Measurements from ENCODE around the gene TCF12. TPM values are rescaled to one million over a fixed set of nuclear protein-coding genes. Genes with fewer than 3 reads are reported as not detected.

TCF12 gene
- total and polyA plus RNA-seq, 5 donors from 2014 or later: 45.7 to 83.7 (median 68.2) TPM

DNA sequence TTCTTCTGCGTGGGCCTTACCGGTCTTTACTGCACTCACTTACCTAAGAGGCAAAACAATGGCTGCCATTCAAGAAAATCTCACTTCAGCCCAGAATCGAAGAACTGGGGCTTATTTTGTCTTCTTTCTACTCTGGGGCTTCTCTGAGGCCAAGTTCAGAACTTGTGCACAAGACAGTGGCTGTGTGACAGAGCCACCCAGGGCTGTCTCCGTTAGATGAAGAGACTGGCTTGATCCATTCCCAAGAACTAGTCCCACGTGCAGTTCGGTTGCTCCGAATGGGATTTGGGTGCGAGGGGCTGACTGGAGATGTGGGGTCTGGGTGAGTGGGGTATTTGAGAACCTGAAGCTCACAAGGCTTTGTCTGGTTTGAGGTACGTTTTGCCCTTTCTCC is 795 bp upstream of the TCF12 start:
- Mint-ChIP-seq H3K27me3 (peaks cover 5% of the 10 kb centered on the region), H3K9me3 (no peaks in the 10 kb centered on the region), H3K36me3 (peaks cover 6% of the 10 kb centered on the region), H3K4me1 (peaks cover 26 to 60% (median 41%) of the 10 kb centered on the region in 4 donors), H3K27ac (peak overlapping the region; percentile 81 to 92 (median 89)), H3K4me3 (peak overlapping the region; percentile 89 to 96 (median 94))
- peak in 1 of 3 donors; percentile 45 for DNase-seq
- peak overlapping the region; percentile 79 for H3K27ac ChIP-seq (ENCODE audit: insufficient read depth, low read length, poor library complexity, severe bottlenecking)
- H3K4me1 ChIP-seq (ENCODE audit: control insufficient read depth, insufficient read depth, low read length, poor library complexity, severe bottlenecking): peaks cover 34% of the 10 kb centered on the region
- peak overlapping the region; percentile 87 for H3K4me3 ChIP-seq (ENCODE audit: low read depth, low read length)
- H3K27me3 ChIP-seq (ENCODE audit: control insufficient read depth, insufficient read depth, low read length): no peaks in the 10 kb centered on the region
- no peaks in the 10 kb centered on the region for H3K36me3 ChIP-seq (ENCODE audit: control insufficient read depth, insufficient read depth, low read length)
- ATAC-seq (ENCODE audit: low read depth in 2 of 2): no peak
- H3K9me3 ChIP-seq (ENCODE audit: control insufficient read depth in 2 of 2, low read length in 2 of 2): no peaks in the 10 kb centered on the region

- no peaks in the 10 kb centered on the region for H3K36me3 ChIP-seq (ENCODE audit: control insufficient read depth, insufficient read depth, low read length)
- peak overlapping the region; percentile 79 for H3K27ac ChIP-seq (ENCODE audit: insufficient read depth, low read length, poor library complexity, severe bottlenecking)
- peaks cover 5% of the 10 kb centered on the region for H3K27me3 Mint-ChIP-seq
- H3K36me3 Mint-ChIP-seq: peaks cover 6% of the 10 kb centered on the region
- ATAC-seq (ENCODE audit: low read depth in 2 of 2) (peak; percentile 30 to 33), DNase-seq (peak; percentile 44 to 68 (median 56))
- H3K27me3 ChIP-seq (ENCODE audit: control insufficient read depth, insufficient read depth, low read length): no peaks in the 10 kb centered on the region
- peak overlapping the region; percentile 91 to 96 (median 92) for H3K4me3 Mint-ChIP-seq
- H3K9me3 ChIP-seq (ENCODE audit: control insufficient read depth in 2 of 2, low read length in 2 of 2): no peaks in the 10 kb centered on the region
- H3K27ac Mint-ChIP-seq: no peak overlapping the region
- H3K4me1 ChIP-seq (ENCODE audit: control insufficient read depth, insufficient read depth, low read length, poor library complexity, severe bottlenecking): peaks cover 45% of the 10 kb centered on the region
- H3K9me3 Mint-ChIP-seq: no peaks in the 10 kb centered on the region
- H3K4me1 Mint-ChIP-seq: peaks cover 37 to 66% (median 54%) of the 10 kb centered on the region in 4 donors
- H3K4me3 ChIP-seq (ENCODE audit: low read depth, low read length): peak overlapping the region; percentile 23
Measured at GRCh38 chr15:56919031-56919608, 676 bp downstream of the TCF12 start.

DNA sequence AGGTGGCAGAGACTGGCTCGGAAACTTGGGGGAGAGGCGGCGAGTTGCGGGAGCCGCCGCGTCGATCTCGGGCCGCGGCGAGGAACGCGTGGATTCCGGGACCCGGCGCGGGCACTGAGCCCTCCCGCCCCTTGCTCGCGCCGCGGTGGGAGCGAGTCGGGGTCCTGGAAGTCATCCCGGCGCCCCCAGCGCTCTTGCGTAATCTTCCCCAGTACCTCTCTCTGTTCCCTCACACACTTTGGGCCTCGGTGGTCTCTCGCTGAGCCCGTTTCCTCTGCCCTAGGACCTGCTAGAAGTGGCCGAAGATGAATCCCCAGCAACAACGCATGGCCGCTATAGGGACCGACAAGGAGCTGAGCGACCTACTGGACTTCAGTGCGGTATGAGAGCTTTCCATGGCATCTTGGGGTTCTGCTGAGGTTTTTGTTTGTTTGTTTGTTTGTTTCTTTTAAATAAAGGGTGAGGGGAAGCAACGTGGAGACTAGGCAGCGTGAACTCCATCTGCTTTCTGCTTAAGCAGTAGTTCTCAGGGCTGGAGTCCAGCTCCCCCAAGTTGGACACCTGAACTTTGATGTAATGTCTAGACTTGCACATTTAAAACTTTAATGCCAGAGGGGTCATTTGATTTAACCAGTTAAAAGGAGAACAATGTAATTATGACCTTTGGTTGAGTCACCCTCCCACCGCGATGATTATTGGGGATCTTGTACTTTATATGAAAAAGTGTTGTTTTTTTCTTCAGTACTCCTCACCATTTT is 1.3 kb downstream of the TCF12 start:
- no peaks in the 10 kb centered on the region for H3K9me3 Mint-ChIP-seq
- DNase-seq: peak in 2 of 3 donors; percentile 14 to 44
- H3K9me3 ChIP-seq (ENCODE audit: control insufficient read depth in 2 of 2, low read length in 2 of 2): no peaks in the 10 kb centered on the region
- peak overlapping the region; percentile 92 for H3K4me3 ChIP-seq (ENCODE audit: low read depth, low read length)
- H3K27me3 Mint-ChIP-seq: peaks cover 5% of the 10 kb centered on the region
- peak overlapping the region; percentile 79 for H3K27ac ChIP-seq (ENCODE audit: insufficient read depth, low read length, poor library complexity, severe bottlenecking)
- no peak for ATAC-seq (ENCODE audit: low read depth in 2 of 2)
- H3K27me3 ChIP-seq (ENCODE audit: control insufficient read depth, insufficient read depth, low read length): no peaks in the 10 kb centered on the region
- peaks cover 42 to 67% (median 57%) of the 10 kb centered on the region in 4 donors for H3K4me1 Mint-ChIP-seq
- H3K4me1 ChIP-seq (ENCODE audit: control insufficient read depth, insufficient read depth, low read length, poor library complexity, severe bottlenecking): peaks cover 46% of the 10 kb centered on the region
- peaks cover 5% of the 10 kb centered on the region for H3K36me3 ChIP-seq (ENCODE audit: control insufficient read depth, insufficient read depth, low read length)
- peaks cover 12% of the 10 kb centered on the region for H3K36me3 Mint-ChIP-seq
- H3K4me3 Mint-ChIP-seq: peak overlapping the region; percentile 91 to 97 (median 94)
- peak overlapping the region; percentile 5 to 95 (median 90) for H3K27ac Mint-ChIP-seq

GRCh38 chr15:56920367-56920627 is 1.9 kb downstream of the TCF12 start:
- Mint-ChIP-seq H3K9me3 (no peaks in the 10 kb centered on the region), H3K4me3 (peak overlapping the region; percentile 91 to 97 (median 94)), H3K4me1 (peaks cover 42 to 70% (median 58%) of the 10 kb centered on the region in 4 donors), H3K27ac (peak overlapping the region; percentile 5 to 95 (median 90)), H3K36me3 (peaks cover 12% of the 10 kb centered on the region), H3K27me3 (peaks cover 5% of the 10 kb centered on the region)
- ATAC-seq (ENCODE audit: low read depth in 2 of 2): no peak
- Histone ChIP-seq H3K9me3 (ENCODE audit: control insufficient read depth in 2 of 2, low read length in 2 of 2) (no peaks in the 10 kb centered on the region), H3K36me3 (ENCODE audit: control insufficient read depth, insufficient read depth, low read length) (peaks cover 5% of the 10 kb centered on the region), H3K27me3 (ENCODE audit: control insufficient read depth, insufficient read depth, low read length) (no peaks in the 10 kb centered on the region), H3K4me1 (ENCODE audit: control insufficient read depth, insufficient read depth, low read length, poor library complexity, severe bottlenecking) (peaks cover 46% of the 10 kb centered on the region), H3K27ac (ENCODE audit: insufficient read depth, low read length, poor library complexity, severe bottlenecking) (no peak overlapping the region), H3K4me3 (ENCODE audit: low read depth, low read length) (peak overlapping the region; percentile 92)
- DNase-seq: no peak

GRCh38 chr15:56923174-56923591 is 4.7 kb downstream of the TCF12 start:
- Mint-ChIP-seq H3K9me3 (no peaks in the 10 kb centered on the region), H3K36me3 (peaks cover 20% of the 10 kb centered on the region), H3K4me1 (peaks cover 51 to 70% (median 64%) of the 10 kb centered on the region in 4 donors), H3K4me3 (peak overlapping the region; percentile 9 to 61 (median 42)), H3K27ac (peak overlapping the region in 1 of 3 donors; percentile 77), H3K27me3 (peaks cover 5% of the 10 kb centered on the region)
- Histone ChIP-seq H3K27me3 (ENCODE audit: control insufficient read depth, insufficient read depth, low read length) (no peaks in the 10 kb centered on the region), H3K27ac (ENCODE audit: insufficient read depth, low read length, poor library complexity, severe bottlenecking) (no peak overlapping the region), H3K36me3 (ENCODE audit: control insufficient read depth, insufficient read depth, low read length) (peaks cover 7% of the 10 kb centered on the region), H3K9me3 (ENCODE audit: control insufficient read depth in 2 of 2, low read length in 2 of 2) (no peaks in the 10 kb centered on the region), H3K4me3 (ENCODE audit: low read depth, low read length) (no peak overlapping the region), H3K4me1 (ENCODE audit: control insufficient read depth, insufficient read depth, low read length, poor library complexity, severe bottlenecking) (peaks cover 32% of the 10 kb centered on the region)
- ATAC-seq (ENCODE audit: low read depth in 2 of 2): no peak
- no peak for DNase-seq

- Mint-ChIP-seq H3K9me3 (no peaks in the 10 kb centered on the region), H3K4me3 (no peak overlapping the region), H3K27me3 (no peaks in the 10 kb centered on the region), H3K27ac (no peak overlapping the region), H3K36me3 (peaks cover 18% of the 10 kb centered on the region), H3K4me1 (peaks cover 60 to 89% (median 77%) of the 10 kb centered on the region in 4 donors)
- Histone ChIP-seq H3K36me3 (ENCODE audit: control insufficient read depth, insufficient read depth, low read length) (peaks cover 9% of the 10 kb centered on the region), H3K4me1 (ENCODE audit: control insufficient read depth, insufficient read depth, low read length, poor library complexity, severe bottlenecking) (peaks cover 54% of the 10 kb centered on the region), H3K27me3 (ENCODE audit: control insufficient read depth, insufficient read depth, low read length) (no peaks in the 10 kb centered on the region), H3K9me3 (ENCODE audit: control insufficient read depth in 2 of 2, low read length in 2 of 2) (no peaks in the 10 kb centered on the region), H3K4me3 (ENCODE audit: low read depth, low read length) (no peak overlapping the region), H3K27ac (ENCODE audit: insufficient read depth, low read length, poor library complexity, severe bottlenecking) (no peak overlapping the region)
- ATAC-seq (ENCODE audit: low read depth in 2 of 2) (no peak), DNase-seq (no peak)
Measured at GRCh38 chr15:56927816-56928215, 9.4 kb downstream of the TCF12 start.

- Histone ChIP-seq H3K36me3 (ENCODE audit: control insufficient read depth, insufficient read depth, low read length) (peaks cover 8% of the 10 kb centered on the region), H3K27me3 (ENCODE audit: control insufficient read depth, insufficient read depth, low read length) (no peaks in the 10 kb centered on the region), H3K27ac (ENCODE audit: insufficient read depth, low read length, poor library complexity, severe bottlenecking) (no peak overlapping the region), H3K4me1 (ENCODE audit: control insufficient read depth, insufficient read depth, low read length, poor library complexity, severe bottlenecking) (peaks cover 50% of the 10 kb centered on the region), H3K4me3 (ENCODE audit: low read depth, low read length) (no peak overlapping the region), H3K9me3 (ENCODE audit: control insufficient read depth in 2 of 2, low read length in 2 of 2) (no peaks in the 10 kb centered on the region)
- Mint-ChIP-seq H3K36me3 (peaks cover 24% of the 10 kb centered on the region), H3K27ac (peak overlapping the region in 2 of 3 donors; percentile 2 to 85), H3K4me1 (peaks cover 53 to 87% (median 73%) of the 10 kb centered on the region in 4 donors), H3K27me3 (no peaks in the 10 kb centered on the region), H3K4me3 (no peak overlapping the region), H3K9me3 (peaks cover 0 to under 1% (median 0%) of the 10 kb centered on the region in 7 donors)
- DNase-seq: no peak
- no peak for ATAC-seq (ENCODE audit: low read depth in 2 of 2)
Measured at GRCh38 chr15:56929399-56929798, 11.0 kb downstream of the TCF12 start.
